ENCODE data around the gene SLC12A7.
A peak's percentile ranks its signal among the peaks of the same experiment; 100 is the strongest.

SLC12A7 gene

GRCh38 chr5:1113805-1114586, 2.1 kb upstream of the SLC12A7 start:
- no peak overlapping the region for H3K4me3 ChIP-seq (ENCODE audit: low read depth in 1 of 2, low read length in 1 of 2)
- peaks cover 0 to 10% of the 10 kb centered on the region in 2 experiments for H3K4me1 ChIP-seq (ENCODE audit: control insufficient read depth in 1 of 2, insufficient read depth in 1 of 2, low read depth in 1 of 2, low read length in 1 of 2)
- no peaks in the 10 kb centered on the region for H3K36me3 ChIP-seq
- H3K27me3 ChIP-seq, result peaks cover 69% of the 10 kb centered on the region
- H3K9me3 ChIP-seq, result no peaks in the 10 kb centered on the region
- TF ChIP-seq CTCF (IDR thresholded peaks at IDR 0.05), result no peak
- no peak overlapping the region for H3K27ac ChIP-seq

- H3K4me3 ChIP-seq (ENCODE audit: low read depth in 1 of 2, low read length in 1 of 2), result no peak overlapping the region
- H3K27ac ChIP-seq, result no peak overlapping the region
- H3K36me3 ChIP-seq, result no peaks in the 10 kb centered on the region
- peaks cover 76% of the 10 kb centered on the region for H3K27me3 ChIP-seq
- no peaks in the 10 kb centered on the region for H3K9me3 ChIP-seq
- no peak for TF ChIP-seq CTCF (IDR thresholded peaks at IDR 0.05)
- H3K4me1 ChIP-seq (ENCODE audit: control insufficient read depth in 1 of 2, insufficient read depth in 1 of 2, low read depth in 1 of 2, low read length in 1 of 2), result peaks cover 0 to 10% of the 10 kb centered on the region in 2 experiments
Measured at GRCh38 chr5:1113332-1113690, 1.4 kb upstream of the SLC12A7 start.

GRCh38 chr5:1112596-1113331, 901 bp upstream of the SLC12A7 start:
- Histone ChIP-seq H3K27ac (no peak overlapping the region), H3K9me3 (no peaks in the 10 kb centered on the region), H3K27me3 (peaks cover 82% of the 10 kb centered on the region), H3K4me1 (ENCODE audit: control insufficient read depth in 1 of 2, insufficient read depth in 1 of 2, low read depth in 1 of 2, low read length in 1 of 2) (peaks cover 0 to 10% of the 10 kb centered on the region in 2 experiments), H3K36me3 (no peaks in the 10 kb centered on the region), H3K4me3 (ENCODE audit: low read depth in 1 of 2, low read length in 1 of 2) (no peak overlapping the region)
- TF ChIP-seq CTCF (IDR thresholded peaks at IDR 0.05), result no peak

GRCh38 chr5:1111241-1111726, 579 bp downstream of the SLC12A7 start:
- no peak for TF ChIP-seq CTCF (IDR thresholded peaks at IDR 0.05)
- H3K4me3 ChIP-seq (ENCODE audit: low read depth in 1 of 2, low read length in 1 of 2), result peak overlapping the region; percentile 10 to 52
- no peaks in the 10 kb centered on the region for H3K9me3 ChIP-seq
- H3K36me3 ChIP-seq, result no peaks in the 10 kb centered on the region
- H3K27me3 ChIP-seq, result peaks cover 96% of the 10 kb centered on the region
- H3K27ac ChIP-seq, result no peak overlapping the region
- peaks cover 0 to 10% of the 10 kb centered on the region in 2 experiments for H3K4me1 ChIP-seq (ENCODE audit: control insufficient read depth in 1 of 2, insufficient read depth in 1 of 2, low read depth in 1 of 2, low read length in 1 of 2)

GRCh38 chr5:1110307-1111240, 1.3 kb downstream of the SLC12A7 start:
- peaks cover 100% of the 10 kb centered on the region for H3K27me3 ChIP-seq
- no peaks in the 10 kb centered on the region for H3K36me3 ChIP-seq
- peak overlapping the region; percentile 10 to 52 for H3K4me3 ChIP-seq (ENCODE audit: low read depth in 1 of 2, low read length in 1 of 2)
- H3K27ac ChIP-seq, result no peak overlapping the region
- peaks cover 0 to 10% of the 10 kb centered on the region in 2 experiments for H3K4me1 ChIP-seq (ENCODE audit: control insufficient read depth in 1 of 2, insufficient read depth in 1 of 2, low read depth in 1 of 2, low read length in 1 of 2)
- H3K9me3 ChIP-seq, result no peaks in the 10 kb centered on the region
- TF ChIP-seq CTCF (IDR thresholded peaks at IDR 0.05), result no peak
